Type B pancreatic cell (in vitro differentiated cells): ENCODE measurements around the gene SLC35F1. TPM values are rescaled to one million over a fixed set of nuclear protein-coding genes. Genes with fewer than 3 reads are reported as not detected.

ENCODE experiments used
- DNase-seq: peaks from one replicate; pipeline ENCODE4 v3.0.0; 2021; ENCODE audit warnings: mixed read lengths; ENCODE audit not compliant: unreplicated experiment; ENCODE audit errors: extremely low spot score
- H3K27ac Mint-ChIP-seq: 2 replicates; pipeline ENCODE4 v1.8.0; 2021; ENCODE audit warnings: mild to moderate bottlenecking, mixed read lengths
- H3K27me3 Mint-ChIP-seq: 2 replicates; pipeline ENCODE4 v1.8.0; 2021; ENCODE audit warnings: mixed read lengths
- H3K36me3 Mint-ChIP-seq: 2 replicates; pipeline ENCODE4 v1.8.0; 2021; ENCODE audit warnings: mixed read lengths
- H3K4me1 Mint-ChIP-seq: one replicate; pipeline ENCODE4 v1.8.0; 2021; ENCODE audit warnings: mixed read lengths; ENCODE audit not compliant: unreplicated experiment
- H3K4me3 Mint-ChIP-seq: 2 replicates; pipeline ENCODE4 v1.8.0; 2021; ENCODE audit warnings: mild to moderate bottlenecking, mixed read lengths
- H3K9me3 Mint-ChIP-seq: 2 replicates; pipeline ENCODE4 v1.8.0; 2021; ENCODE audit warnings: mixed read lengths
- CTCF ChIP-seq: fragments of 200-600 bp; sonication (generic); conservative IDR thresholded peaks from 2 replicates; pipeline ENCODE4 v1.5.0; 2021; ENCODE audit warnings: antibody characterized with exemption, mild to moderate bottlenecking
- total RNA-seq: library from RNA; stranded (reverse); gene quantifications from 2 replicates; pipeline ENCODE4 v1.2.1, GENCODE V29; 2021; ENCODE audit warnings: low replicate concordance

SLC35F1 gene
- total RNA-seq, 1 donor from 2014 or later = 6.1 TPM

- Mint-ChIP-seq H3K27me3 (peaks cover 3% of the 10 kb centered on the region), H3K4me3 (no peak overlapping the region), H3K36me3 (no peaks in the 10 kb centered on the region), H3K27ac (no peak overlapping the region), H3K4me1 (no peaks in the 10 kb centered on the region), H3K9me3 (peaks cover 4% of the 10 kb centered on the region)
- DNase-seq = no peak
- TF ChIP-seq CTCF = no peak
Measured at GRCh38 chr6:118179048-118179447, 272.0 kb downstream of the SLC35F1 start.

DNA sequence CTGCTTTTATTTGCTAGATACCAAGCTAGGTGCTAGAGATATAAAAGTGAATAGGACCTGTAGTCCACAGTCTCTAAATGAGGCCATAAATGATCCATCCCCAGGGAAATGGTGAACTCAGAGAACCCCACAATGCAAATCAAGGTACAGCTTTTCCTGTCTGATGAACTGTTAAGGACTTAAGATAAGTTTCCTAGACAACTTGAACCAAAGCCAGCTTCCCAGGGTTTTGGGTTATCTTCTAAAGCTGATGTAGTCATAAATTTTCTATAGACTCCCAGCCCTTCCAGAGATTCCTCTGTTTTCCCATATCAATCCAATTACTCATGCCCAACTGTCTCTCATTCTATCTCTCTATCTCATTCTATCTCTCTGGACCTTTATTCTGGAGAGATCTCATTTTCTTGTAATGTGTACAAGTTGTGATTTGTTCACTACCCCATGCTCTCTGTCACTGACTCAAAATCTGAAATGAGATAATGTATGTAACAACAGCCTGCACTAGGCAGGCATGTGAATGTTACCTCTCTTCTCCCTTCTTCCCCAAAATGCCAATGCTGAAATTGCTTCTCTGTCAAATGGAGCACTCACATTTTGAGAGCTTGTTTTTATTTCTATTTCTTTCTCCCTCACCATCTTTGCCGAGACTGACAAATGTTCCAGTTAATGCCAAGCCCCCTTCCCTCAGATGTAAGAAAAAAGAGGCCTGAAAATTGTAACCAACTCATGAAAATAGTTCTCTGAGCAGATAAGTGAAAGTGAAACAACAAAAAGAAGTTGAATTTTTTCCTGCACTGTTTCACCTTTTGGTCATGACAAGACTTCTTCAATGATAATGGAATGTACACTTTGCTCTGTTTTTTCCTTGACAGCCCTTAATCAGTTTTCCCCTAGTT, 279.9 kb downstream of the SLC35F1 start:
- no peak for DNase-seq
- no peaks in the 10 kb centered on the region for H3K9me3 Mint-ChIP-seq

GRCh38 chr6:118187568-118188164, 280.6 kb downstream of the SLC35F1 start:
- no peak for DNase-seq
- Mint-ChIP-seq H3K36me3 (no peaks in the 10 kb centered on the region), H3K27me3 (no peaks in the 10 kb centered on the region), H3K4me3 (no peak overlapping the region), H3K9me3 (no peaks in the 10 kb centered on the region), H3K27ac (no peak overlapping the region), H3K4me1 (peaks cover 14% of the 10 kb centered on the region)
- no peak for TF ChIP-seq CTCF

More for the DNA sequence above, 279.9 kb downstream of the SLC35F1 start:
- Mint-ChIP-seq H3K4me1 (peaks cover 14% of the 10 kb centered on the region), H3K27me3 (no peaks in the 10 kb centered on the region), H3K36me3 (no peaks in the 10 kb centered on the region), H3K4me3 (no peak overlapping the region), H3K27ac (no peak overlapping the region)
- no peak for TF ChIP-seq CTCF

DNA sequence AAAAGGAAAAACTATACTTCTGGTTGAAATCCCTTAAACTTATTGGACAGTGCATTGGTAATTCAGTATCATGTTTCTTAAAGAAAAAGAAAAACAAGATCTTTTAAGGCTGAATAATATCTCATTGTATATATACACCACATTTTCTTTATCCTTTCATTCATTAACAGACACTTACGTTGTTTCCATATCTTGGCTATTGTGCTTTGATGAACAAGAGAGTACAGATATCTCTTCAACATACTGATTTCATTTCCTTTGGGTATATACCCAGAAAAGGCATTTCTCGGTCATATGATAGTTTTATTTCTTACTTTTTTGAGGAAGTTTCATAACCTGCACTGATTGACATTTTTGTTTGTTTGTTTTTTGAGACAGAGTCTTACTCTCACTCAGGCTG, 281.5 kb downstream of the SLC35F1 start:
- no peak overlapping the region for H3K27ac Mint-ChIP-seq
- H3K9me3 Mint-ChIP-seq = no peaks in the 10 kb centered on the region
- no peak for DNase-seq
- TF ChIP-seq CTCF = no peak
- no peaks in the 10 kb centered on the region for H3K36me3 Mint-ChIP-seq
- H3K4me3 Mint-ChIP-seq = no peak overlapping the region
- H3K4me1 Mint-ChIP-seq = peaks cover 14% of the 10 kb centered on the region
- H3K27me3 Mint-ChIP-seq = no peaks in the 10 kb centered on the region

DNA sequence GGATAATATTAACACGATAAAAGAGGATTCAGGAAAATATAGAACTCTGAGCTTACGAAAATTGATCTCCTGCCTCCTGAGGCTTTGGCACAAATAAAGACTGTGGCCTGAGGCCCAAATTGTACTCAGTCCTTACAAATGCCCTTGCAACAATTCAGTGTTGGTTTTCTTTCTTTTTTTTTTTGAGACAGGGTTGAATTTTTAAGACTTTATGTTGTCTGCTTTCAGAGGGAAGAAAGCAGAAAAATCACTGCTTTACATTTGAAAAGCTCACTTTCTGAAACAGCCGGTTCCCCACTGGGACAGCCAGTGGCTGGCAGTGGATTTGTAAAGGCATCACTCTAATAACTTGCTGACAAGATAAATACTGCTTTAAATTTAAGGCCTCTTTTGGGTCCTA, 290.5 kb downstream of the SLC35F1 start:
- Mint-ChIP-seq H3K9me3 (no peaks in the 10 kb centered on the region), H3K27ac (no peak overlapping the region), H3K4me1 (peaks cover 4% of the 10 kb centered on the region), H3K36me3 (no peaks in the 10 kb centered on the region), H3K4me3 (peak overlapping the region; percentile 10), H3K27me3 (no peaks in the 10 kb centered on the region)
- no peak for DNase-seq
- TF ChIP-seq CTCF = no peak
